ENCODE data around the gene ICE2.

The ICE2 gene

DNA sequence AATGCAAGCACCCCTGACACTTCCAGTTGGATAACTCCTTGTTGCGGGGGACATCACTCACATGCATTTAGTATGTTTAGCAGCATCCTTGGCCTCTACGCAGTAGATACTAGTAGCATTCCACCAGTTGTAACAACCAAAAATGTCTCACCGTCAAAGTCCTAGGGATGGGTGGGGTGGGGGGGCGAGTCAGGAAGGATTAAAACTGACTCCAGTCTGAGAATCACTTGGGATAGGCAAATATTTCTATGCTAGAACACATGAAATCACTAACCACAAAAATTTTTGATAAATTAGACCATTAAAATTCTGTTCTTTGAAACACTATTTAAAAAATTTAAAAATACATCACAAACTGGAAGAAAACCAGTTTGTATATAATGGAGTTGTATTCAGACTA lies 18.0 kb downstream of the ICE2 start:
- Histone ChIP-seq H3K4me3 (ENCODE audit: low read depth in 1 of 5, low read length in 5 of 5) (no peak overlapping the region), H3K4me1 (ENCODE audit: control insufficient read depth in 5 of 5, insufficient read depth in 5 of 5, low read length in 5 of 5) (no peaks in the 10 kb centered on the region), H3K36me3 (ENCODE audit: control insufficient read depth in 5 of 5, insufficient read depth in 5 of 5, low read length in 5 of 5) (peaks cover 21 to 43% (median 26%) of the 10 kb centered on the region in 5 donors), H3K27me3 (ENCODE audit: control insufficient read depth in 5 of 5, insufficient read depth in 4 of 5, low read length in 5 of 5) (no peaks in the 10 kb centered on the region), H3K9me3 (ENCODE audit: control insufficient read depth in 5 of 5, low read length in 5 of 5) (no peaks in the 10 kb centered on the region), H3K9ac (ENCODE audit: low read length in 5 of 5) (no peak overlapping the region), H3K27ac (ENCODE audit: low read depth, low read length) (no peak overlapping the region)

DNA sequence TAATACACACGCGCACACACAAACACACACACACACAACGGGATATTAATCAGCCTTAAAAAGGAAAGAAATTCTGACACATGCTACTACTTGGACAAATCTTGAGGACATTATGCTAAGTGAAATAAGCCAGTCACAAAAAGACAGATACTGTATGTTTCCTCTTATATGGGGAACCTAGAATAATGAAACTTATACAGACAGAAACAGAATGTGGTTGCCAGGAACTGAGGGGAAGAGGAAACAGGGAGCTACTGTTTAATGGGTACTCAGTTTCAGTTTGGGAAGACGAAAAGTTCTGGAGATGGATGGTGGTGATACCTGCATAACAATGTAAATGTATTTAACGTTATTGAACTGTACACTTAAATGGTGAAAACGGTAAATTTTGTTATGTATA lies 20.2 kb downstream of the ICE2 start:
- H3K27me3 ChIP-seq (ENCODE audit: control insufficient read depth in 5 of 5, insufficient read depth in 4 of 5, low read length in 5 of 5), result no peaks in the 10 kb centered on the region
- no peaks in the 10 kb centered on the region for H3K9me3 ChIP-seq (ENCODE audit: control insufficient read depth in 5 of 5, low read length in 5 of 5)
- no peaks in the 10 kb centered on the region for H3K4me1 ChIP-seq (ENCODE audit: control insufficient read depth in 5 of 5, insufficient read depth in 5 of 5, low read length in 5 of 5)
- no peak overlapping the region for H3K4me3 ChIP-seq (ENCODE audit: low read depth in 1 of 5, low read length in 5 of 5)
- no peak overlapping the region for H3K27ac ChIP-seq (ENCODE audit: low read depth, low read length)
- H3K9ac ChIP-seq (ENCODE audit: low read length in 5 of 5), result peak overlapping the region in 1 of 5 donors; percentile 39
- peaks cover 25 to 45% (median 29%) of the 10 kb centered on the region in 5 donors for H3K36me3 ChIP-seq (ENCODE audit: control insufficient read depth in 5 of 5, insufficient read depth in 5 of 5, low read length in 5 of 5)

- Histone ChIP-seq H3K27ac (ENCODE audit: low read depth, low read length) (no peak overlapping the region), H3K27me3 (ENCODE audit: control insufficient read depth in 5 of 5, insufficient read depth in 4 of 5, low read length in 5 of 5) (no peaks in the 10 kb centered on the region), H3K9ac (ENCODE audit: low read length in 5 of 5) (no peak overlapping the region), H3K9me3 (ENCODE audit: control insufficient read depth in 5 of 5, low read length in 5 of 5) (no peaks in the 10 kb centered on the region), H3K4me3 (ENCODE audit: low read depth in 1 of 5, low read length in 5 of 5) (no peak overlapping the region), H3K4me1 (ENCODE audit: control insufficient read depth in 5 of 5, insufficient read depth in 5 of 5, low read length in 5 of 5) (no peaks in the 10 kb centered on the region), H3K36me3 (ENCODE audit: control insufficient read depth in 5 of 5, insufficient read depth in 5 of 5, low read length in 5 of 5) (peaks cover 23 to 45% (median 35%) of the 10 kb centered on the region in 5 donors)
These were observed 21.0 kb downstream of the ICE2 start for GRCh38 chr15:60457985-60458384.

DNA sequence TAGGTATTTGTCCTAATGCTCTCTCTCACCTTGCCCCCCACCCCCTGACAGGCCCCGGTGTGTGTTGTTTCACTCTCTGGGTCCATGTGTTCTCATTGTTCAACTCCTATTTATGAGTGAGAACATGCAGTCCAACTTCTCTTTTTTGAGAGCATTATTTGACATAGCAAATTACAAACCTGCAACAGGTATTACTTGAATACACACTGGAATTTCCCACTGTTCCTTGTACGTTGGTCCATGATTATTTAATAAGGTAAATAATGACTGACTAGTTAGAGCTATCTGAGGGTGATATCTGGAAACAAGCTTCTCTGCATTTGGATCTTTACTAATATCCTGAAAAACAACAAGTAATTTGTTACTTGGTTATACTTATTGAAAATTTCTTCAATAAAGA lies 24.1 kb downstream of the ICE2 start:
- H3K36me3 ChIP-seq (ENCODE audit: control insufficient read depth in 5 of 5, insufficient read depth in 5 of 5, low read length in 5 of 5), result peaks cover 20 to 36% (median 35%) of the 10 kb centered on the region in 5 donors
- H3K27ac ChIP-seq (ENCODE audit: low read depth, low read length), result no peak overlapping the region
- H3K4me3 ChIP-seq (ENCODE audit: low read depth in 1 of 5, low read length in 5 of 5), result no peak overlapping the region
- no peaks in the 10 kb centered on the region for H3K9me3 ChIP-seq (ENCODE audit: control insufficient read depth in 5 of 5, low read length in 5 of 5)
- H3K27me3 ChIP-seq (ENCODE audit: control insufficient read depth in 5 of 5, insufficient read depth in 4 of 5, low read length in 5 of 5), result no peaks in the 10 kb centered on the region
- H3K4me1 ChIP-seq (ENCODE audit: control insufficient read depth in 5 of 5, insufficient read depth in 5 of 5, low read length in 5 of 5), result no peaks in the 10 kb centered on the region
- no peak overlapping the region for H3K9ac ChIP-seq (ENCODE audit: low read length in 5 of 5)

- Histone ChIP-seq H3K27me3 (ENCODE audit: control insufficient read depth in 5 of 5, insufficient read depth in 4 of 5, low read length in 5 of 5) (no peaks in the 10 kb centered on the region), H3K27ac (ENCODE audit: low read depth, low read length) (no peak overlapping the region), H3K36me3 (ENCODE audit: control insufficient read depth in 5 of 5, insufficient read depth in 5 of 5, low read length in 5 of 5) (peaks cover 11 to 39% (median 27%) of the 10 kb centered on the region in 5 donors), H3K9me3 (ENCODE audit: control insufficient read depth in 5 of 5, low read length in 5 of 5) (no peaks in the 10 kb centered on the region), H3K4me3 (ENCODE audit: low read depth in 1 of 5, low read length in 5 of 5) (no peak overlapping the region), H3K4me1 (ENCODE audit: control insufficient read depth in 5 of 5, insufficient read depth in 5 of 5, low read length in 5 of 5) (peaks cover 0 to 6% (median 0%) of the 10 kb centered on the region in 5 donors), H3K9ac (ENCODE audit: low read length in 5 of 5) (no peak overlapping the region)
These were observed 30.1 kb downstream of the ICE2 start for GRCh38 chr15:60448668-60449360.

DNA sequence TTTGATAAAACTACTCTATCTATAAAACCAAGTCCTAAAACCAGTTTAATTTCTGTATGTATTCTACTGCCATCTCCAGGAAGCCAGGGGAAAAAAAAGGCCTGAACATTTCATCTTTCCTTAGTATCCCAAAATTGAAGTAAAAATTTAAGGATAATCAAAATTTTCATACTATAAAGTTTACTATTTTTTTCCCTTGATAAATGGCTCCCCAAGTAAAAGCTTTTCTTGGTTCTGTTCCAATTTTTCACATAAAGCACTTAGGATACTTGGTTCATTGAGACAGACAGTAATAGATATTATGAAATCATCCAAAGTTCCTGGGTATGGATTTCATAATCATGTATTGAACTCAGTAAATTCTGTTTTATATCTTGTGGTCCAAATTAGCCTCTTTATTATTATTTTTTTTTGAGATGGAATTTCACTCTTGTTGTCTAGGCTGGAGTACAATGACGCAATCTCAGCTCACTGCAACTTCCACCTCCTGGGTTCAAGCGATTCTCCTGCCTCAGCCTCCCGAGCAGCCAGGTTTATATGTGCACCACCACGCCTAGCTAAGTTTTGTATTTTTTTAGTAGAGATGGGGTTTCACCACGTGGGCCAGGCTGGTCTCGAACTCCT lies 34.5 kb downstream of the ICE2 start:
- Histone ChIP-seq H3K27me3 (ENCODE audit: control insufficient read depth in 5 of 5, insufficient read depth in 4 of 5, low read length in 5 of 5) (no peaks in the 10 kb centered on the region), H3K9me3 (ENCODE audit: control insufficient read depth in 5 of 5, low read length in 5 of 5) (no peaks in the 10 kb centered on the region), H3K4me3 (ENCODE audit: low read depth in 1 of 5, low read length in 5 of 5) (no peak overlapping the region), H3K36me3 (ENCODE audit: control insufficient read depth in 5 of 5, insufficient read depth in 5 of 5, low read length in 5 of 5) (peaks cover 15 to 29% (median 19%) of the 10 kb centered on the region in 5 donors), H3K27ac (ENCODE audit: low read depth, low read length) (no peak overlapping the region), H3K9ac (ENCODE audit: low read length in 5 of 5) (no peak overlapping the region), H3K4me1 (ENCODE audit: control insufficient read depth in 5 of 5, insufficient read depth in 5 of 5, low read length in 5 of 5) (peaks cover 0 to 6% (median 0%) of the 10 kb centered on the region in 5 donors)

DNA sequence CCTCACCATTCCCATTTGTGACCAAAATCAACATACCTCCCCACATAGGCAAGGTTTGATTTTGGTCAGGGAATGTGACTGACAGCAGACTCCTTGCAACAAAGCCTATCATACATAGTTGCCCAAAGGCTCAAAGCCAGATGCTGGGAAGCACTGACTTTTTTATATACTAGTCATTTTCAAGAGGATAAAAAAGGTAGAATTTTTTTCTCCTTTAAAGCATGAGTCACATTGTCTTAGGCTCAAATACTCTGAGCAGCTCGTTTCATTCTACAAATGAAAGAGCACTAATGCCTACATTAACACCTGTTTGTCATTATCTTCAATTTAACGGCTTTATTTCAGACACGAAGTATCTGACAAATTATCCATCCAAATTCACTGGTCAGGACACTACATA lies 36.2 kb downstream of the ICE2 start:
- no peaks in the 10 kb centered on the region for H3K27me3 ChIP-seq (ENCODE audit: control insufficient read depth in 5 of 5, insufficient read depth in 4 of 5, low read length in 5 of 5)
- peaks cover 6 to 23% (median 15%) of the 10 kb centered on the region in 5 donors for H3K36me3 ChIP-seq (ENCODE audit: control insufficient read depth in 5 of 5, insufficient read depth in 5 of 5, low read length in 5 of 5)
- no peak overlapping the region for H3K27ac ChIP-seq (ENCODE audit: low read depth, low read length)
- no peaks in the 10 kb centered on the region for H3K9me3 ChIP-seq (ENCODE audit: control insufficient read depth in 5 of 5, low read length in 5 of 5)
- H3K4me1 ChIP-seq (ENCODE audit: control insufficient read depth in 5 of 5, insufficient read depth in 5 of 5, low read length in 5 of 5), result peaks cover 0 to 6% (median 0%) of the 10 kb centered on the region in 5 donors
- no peak overlapping the region for H3K4me3 ChIP-seq (ENCODE audit: low read depth in 1 of 5, low read length in 5 of 5)
- no peak overlapping the region for H3K9ac ChIP-seq (ENCODE audit: low read length in 5 of 5)

- H3K36me3 ChIP-seq (ENCODE audit: control insufficient read depth in 5 of 5, insufficient read depth in 5 of 5, low read length in 5 of 5), result peaks cover 6 to 20% (median 14%) of the 10 kb centered on the region in 5 donors
- peaks cover 0 to 6% (median 0%) of the 10 kb centered on the region in 5 donors for H3K4me1 ChIP-seq (ENCODE audit: control insufficient read depth in 5 of 5, insufficient read depth in 5 of 5, low read length in 5 of 5)
- H3K27ac ChIP-seq (ENCODE audit: low read depth, low read length), result no peak overlapping the region
- no peaks in the 10 kb centered on the region for H3K27me3 ChIP-seq (ENCODE audit: control insufficient read depth in 5 of 5, insufficient read depth in 4 of 5, low read length in 5 of 5)
- no peaks in the 10 kb centered on the region for H3K9me3 ChIP-seq (ENCODE audit: control insufficient read depth in 5 of 5, low read length in 5 of 5)
- no peak overlapping the region for H3K4me3 ChIP-seq (ENCODE audit: low read depth in 1 of 5, low read length in 5 of 5)
- no peak overlapping the region for H3K9ac ChIP-seq (ENCODE audit: low read length in 5 of 5)
These were observed 36.8 kb downstream of the ICE2 start for GRCh38 chr15:60442031-60442650.

- Histone ChIP-seq H3K9me3 (ENCODE audit: control insufficient read depth in 5 of 5, low read length in 5 of 5) (no peaks in the 10 kb centered on the region), H3K36me3 (ENCODE audit: control insufficient read depth in 5 of 5, insufficient read depth in 5 of 5, low read length in 5 of 5) (peaks cover 6 to 20% (median 14%) of the 10 kb centered on the region in 5 donors), H3K4me3 (ENCODE audit: low read depth in 1 of 5, low read length in 5 of 5) (no peak overlapping the region), H3K9ac (ENCODE audit: low read length in 5 of 5) (no peak overlapping the region), H3K4me1 (ENCODE audit: control insufficient read depth in 5 of 5, insufficient read depth in 5 of 5, low read length in 5 of 5) (peaks cover 0 to 6% (median 0%) of the 10 kb centered on the region in 5 donors), H3K27me3 (ENCODE audit: control insufficient read depth in 5 of 5, insufficient read depth in 4 of 5, low read length in 5 of 5) (no peaks in the 10 kb centered on the region), H3K27ac (ENCODE audit: low read depth, low read length) (no peak overlapping the region)
These were observed 37.6 kb downstream of the ICE2 start for GRCh38 chr15:60441331-60441730.

- Histone ChIP-seq H3K4me1 (ENCODE audit: control insufficient read depth in 5 of 5, insufficient read depth in 5 of 5, low read length in 5 of 5) (no peaks in the 10 kb centered on the region), H3K27me3 (ENCODE audit: control insufficient read depth in 5 of 5, insufficient read depth in 4 of 5, low read length in 5 of 5) (no peaks in the 10 kb centered on the region), H3K9ac (ENCODE audit: low read length in 5 of 5) (no peak overlapping the region), H3K27ac (ENCODE audit: low read depth, low read length) (no peak overlapping the region), H3K36me3 (ENCODE audit: control insufficient read depth in 5 of 5, insufficient read depth in 5 of 5, low read length in 5 of 5) (peaks cover 17 to 28% (median 27%) of the 10 kb centered on the region in 5 donors), H3K4me3 (ENCODE audit: low read depth in 1 of 5, low read length in 5 of 5) (no peak overlapping the region), H3K9me3 (ENCODE audit: control insufficient read depth in 5 of 5, low read length in 5 of 5) (no peaks in the 10 kb centered on the region)
These were observed 40.3 kb downstream of the ICE2 start for GRCh38 chr15:60438646-60439045.
